Neuronal stem cell (in vitro differentiated cells): ENCODE results near the gene NRAS.

Experiments used
- DNase-seq: peaks from one replicate; pipeline ENCODE4 v3.0.0-alpha.2; 2013; ENCODE audit warnings: low spot score
- H2AFZ ChIP-seq: one replicate; pipeline ENCODE4 v1.6.1; 2013; ENCODE audit warnings: mild to moderate bottlenecking, low read length, inconsistent platforms
- H2AK5ac ChIP-seq: 2 replicates; pipeline ENCODE4 v1.6.1; 2013; ENCODE audit warnings: low read depth, mild to moderate bottlenecking, inconsistent platforms, low read length, moderate library complexity, mixed read lengths
- H2BK120ac ChIP-seq: 2 replicates; pipeline ENCODE4 v1.6.1; 2013; ENCODE audit warnings: low read depth, mild to moderate bottlenecking, inconsistent platforms, low read length, moderate library complexity, mixed read lengths
- H2BK12ac ChIP-seq: one replicate; pipeline ENCODE4 v1.6.1; 2013; ENCODE audit warnings: low read length, inconsistent platforms
- H2BK15ac ChIP-seq: 2 replicates; pipeline ENCODE4 v1.6.1; 2013; ENCODE audit warnings: mild to moderate bottlenecking, low read length, inconsistent platforms, mixed read lengths
- H2BK5ac ChIP-seq: one replicate; pipeline ENCODE4 v1.6.1; 2013; ENCODE audit warnings: inconsistent platforms, mild to moderate bottlenecking, low read length, moderate library complexity
- H3K14ac ChIP-seq: one replicate; pipeline ENCODE4 v1.6.1; 2013; ENCODE audit warnings: low read length, inconsistent platforms
- H3K18ac ChIP-seq: 2 replicates; pipeline ENCODE4 v1.6.1; 2013; ENCODE audit warnings: low read length, inconsistent platforms
- H3K23ac ChIP-seq: 2 replicates; pipeline ENCODE4 v1.6.1; 2013; ENCODE audit warnings: low read depth, mild to moderate bottlenecking, mixed read lengths, low read length, inconsistent platforms; ENCODE audit not compliant: poor library complexity
- H3K27ac ChIP-seq: replicated peaks from 3 replicates; pipeline ENCODE4 v1.5.1; 2013; ENCODE audit warnings: low read length, inconsistent platforms
- H3K27me3 ChIP-seq, 3 experiments: 2 replicates each; pipeline ENCODE4 v1.6.1; 2013; ENCODE audit warnings: low read length in 3 of 3, mild to moderate bottlenecking in 2 of 3, inconsistent platforms in 1 of 3, low read depth in 1 of 3, mixed read lengths in 1 of 3, moderate library complexity in 1 of 3; ENCODE audit not compliant: control insufficient read depth in 3 of 3, insufficient read depth in 3 of 3
- H3K36me3 ChIP-seq, 2 donors: replicated peaks in 1 of 2; 2 replicates each; pipeline ENCODE4 v1.6.1; 2013; ENCODE audit warnings: low read length in 2 of 2; ENCODE audit not compliant: control insufficient read depth in 2 of 2, insufficient read depth in 2 of 2
- H3K4ac ChIP-seq: 2 replicates; pipeline ENCODE4 v1.6.1; 2013; ENCODE audit warnings: inconsistent platforms, mild to moderate bottlenecking, low read length, moderate library complexity
- H3K4me1 ChIP-seq, 2 donors: 1 replicate in 1 of 2; 2 replicates in 1 of 2; pipeline ENCODE4 v1.6.1; 2013; ENCODE audit warnings: low read length in 2 of 2, low read depth in 1 of 2; ENCODE audit not compliant: control insufficient read depth in 2 of 2, insufficient read depth in 1 of 2
- H3K4me2 ChIP-seq: one replicate; pipeline ENCODE4 v1.6.1; 2013; ENCODE audit warnings: mild to moderate bottlenecking, low read length, inconsistent platforms; ENCODE audit not compliant: insufficient read depth, poor library complexity, severe bottlenecking
- H3K4me3 ChIP-seq, 2 donors: 2 replicates each; pipeline ENCODE4 v1.5.1; 2013; ENCODE audit warnings: low read length in 2 of 2, mild to moderate bottlenecking in 2 of 2, inconsistent platforms in 1 of 2, moderate library complexity in 1 of 2
- H3K79me1 ChIP-seq: one replicate; pipeline ENCODE4 v1.6.1; 2013; ENCODE audit warnings: low read depth, mild to moderate bottlenecking, inconsistent platforms, low read length, moderate library complexity
- H3K9ac ChIP-seq: one replicate; pipeline ENCODE4 v1.6.1; 2013; ENCODE audit warnings: mild to moderate bottlenecking, low read depth, low read length, inconsistent platforms; ENCODE audit not compliant: poor library complexity
- H3K9me3 ChIP-seq, 2 donors: replicated peaks in 1 of 2; 2 replicates each; pipeline versions ENCODE3 to v1.6.1; 2013; ENCODE audit warnings: low read length in 2 of 2, mild to moderate bottlenecking in 2 of 2, inconsistent platforms in 1 of 2, low read depth in 1 of 2, mixed read lengths in 1 of 2, moderate library complexity in 1 of 2; ENCODE audit not compliant: control insufficient read depth in 2 of 2, insufficient read depth in 1 of 2
- H4K8ac ChIP-seq: one replicate; pipeline ENCODE4 v1.6.1; 2013; ENCODE audit warnings: low read depth, mild to moderate bottlenecking, inconsistent platforms, low read length, moderate library complexity
- H4K91ac ChIP-seq: one replicate; pipeline ENCODE4 v1.6.1; 2013; ENCODE audit warnings: low read length, low read depth, mild to moderate bottlenecking, inconsistent platforms; ENCODE audit not compliant: poor library complexity
- WGBS, 2 donors: extraction: QIAGEN DNeasy Blood & Tissue Kit; methylation state at CpG; one replicate each; pipeline ENCODE4 v1.1.7; 2013; ENCODE audit warnings: missing lambda C conversion rate in 2 of 2, mixed read lengths in 1 of 2; ENCODE audit not compliant: insufficient read length in 2 of 2, insufficient replicate concordance in 1 of 2; ENCODE audit errors: extremely low coverage in 2 of 2; 5-methylcytosine and 5-hydroxymethylcytosine counted together

NRAS gene

GRCh38 chr1:114676115-114676514, 40.5 kb downstream of the NRAS start:
- Histone ChIP-seq H3K27me3 (peaks cover 0 to 76% (median 6%) of the 10 kb centered on the region in 3 experiments), H3K4ac (no peak overlapping the region), H3K36me3 (no peaks in the 10 kb centered on the region), H3K27ac (no peak overlapping the region), H2BK12ac (no peak overlapping the region), H3K4me3 (no peak overlapping the region), H3K23ac (no peak overlapping the region), H2BK120ac (no peak overlapping the region), H3K14ac (no peak overlapping the region), H3K9me3 (no peaks in the 10 kb centered on the region), H3K4me1 (no peaks in the 10 kb centered on the region), H2AFZ (no peak overlapping the region), H2AK5ac (no peak overlapping the region), H3K4me2 (no peak overlapping the region), H3K9ac (no peak overlapping the region), H2BK5ac (no peak overlapping the region), H4K91ac (no peak overlapping the region), H4K8ac (no peak overlapping the region), H2BK15ac (no peak overlapping the region), H3K18ac (no peak overlapping the region), H3K79me1 (no peaks in the 10 kb centered on the region)
- no CpG with 5 or more reads among the region's 1 CpG for WGBS, 2 donors
- DNase-seq: no peak

DNA sequence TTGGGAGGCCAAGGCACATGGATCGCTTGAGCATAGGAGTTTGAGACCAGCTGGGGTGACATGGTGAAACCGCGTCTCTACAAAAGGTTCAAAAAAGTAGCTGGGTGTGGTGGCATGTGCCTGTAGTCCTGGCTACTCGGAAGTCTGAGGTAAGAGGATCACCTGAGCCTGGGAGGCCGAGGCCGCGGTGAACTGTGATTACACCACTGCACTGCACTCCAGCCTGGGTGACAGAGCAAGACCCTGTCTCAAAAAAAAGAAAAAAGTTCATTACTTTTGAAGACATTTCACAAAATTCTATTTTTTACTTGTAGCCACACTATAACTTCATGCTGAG, 44.7 kb downstream of the NRAS start:
- no peak overlapping the region for H3K4me3 ChIP-seq
- no peak for DNase-seq
- no peak overlapping the region for H3K14ac ChIP-seq
- H3K23ac ChIP-seq: no peak overlapping the region
- H3K79me1 ChIP-seq: no peaks in the 10 kb centered on the region
- H3K27ac ChIP-seq: no peak overlapping the region
- no peak overlapping the region for H2AFZ ChIP-seq
- H3K18ac ChIP-seq: no peak overlapping the region
- no peak overlapping the region for H2BK5ac ChIP-seq
- H4K8ac ChIP-seq: no peak overlapping the region
- WGBS, 2 donors: no CpG with 5 or more reads among the region's 7 CpGs
- no peak overlapping the region for H4K91ac ChIP-seq
- no peak overlapping the region for H2BK120ac ChIP-seq
- H2BK12ac ChIP-seq: no peak overlapping the region
- no peak overlapping the region for H2AK5ac ChIP-seq
- no peaks in the 10 kb centered on the region for H3K9me3 ChIP-seq
- no peaks in the 10 kb centered on the region for H3K36me3 ChIP-seq
- peaks cover 0 to 4% of the 10 kb centered on the region in 2 donors for H3K4me1 ChIP-seq
- no peak overlapping the region for H2BK15ac ChIP-seq
- no peak overlapping the region for H3K9ac ChIP-seq
- no peak overlapping the region for H3K4ac ChIP-seq
- no peak overlapping the region for H3K4me2 ChIP-seq
- peaks cover 0 to 90% (median 18%) of the 10 kb centered on the region in 3 experiments for H3K27me3 ChIP-seq

GRCh38 chr1:114671011-114671938, 45.3 kb downstream of the NRAS start:
- no peak overlapping the region for H2BK15ac ChIP-seq
- no peak overlapping the region for H4K8ac ChIP-seq
- H3K4me3 ChIP-seq: no peak overlapping the region
- no peak overlapping the region for H3K14ac ChIP-seq
- no CpG with 5 or more reads among the region's 9 CpGs for WGBS, 2 donors
- no peak overlapping the region for H3K4ac ChIP-seq
- no peak overlapping the region for H3K4me2 ChIP-seq
- no peak overlapping the region for H2BK120ac ChIP-seq
- H3K4me1 ChIP-seq: peaks cover 0 to 4% of the 10 kb centered on the region in 2 donors
- H2BK12ac ChIP-seq: no peak overlapping the region
- H3K27me3 ChIP-seq: peaks cover 0 to 96% (median 18%) of the 10 kb centered on the region in 3 experiments
- H2BK5ac ChIP-seq: no peak overlapping the region
- H4K91ac ChIP-seq: no peak overlapping the region
- no peak overlapping the region for H2AK5ac ChIP-seq
- DNase-seq: no peak
- no peak overlapping the region for H3K18ac ChIP-seq
- no peaks in the 10 kb centered on the region for H3K79me1 ChIP-seq
- H3K27ac ChIP-seq: no peak overlapping the region
- H3K23ac ChIP-seq: no peak overlapping the region
- no peak overlapping the region for H3K9ac ChIP-seq
- H3K36me3 ChIP-seq: no peaks in the 10 kb centered on the region
- no peaks in the 10 kb centered on the region for H3K9me3 ChIP-seq
- H2AFZ ChIP-seq: no peak overlapping the region

DNA sequence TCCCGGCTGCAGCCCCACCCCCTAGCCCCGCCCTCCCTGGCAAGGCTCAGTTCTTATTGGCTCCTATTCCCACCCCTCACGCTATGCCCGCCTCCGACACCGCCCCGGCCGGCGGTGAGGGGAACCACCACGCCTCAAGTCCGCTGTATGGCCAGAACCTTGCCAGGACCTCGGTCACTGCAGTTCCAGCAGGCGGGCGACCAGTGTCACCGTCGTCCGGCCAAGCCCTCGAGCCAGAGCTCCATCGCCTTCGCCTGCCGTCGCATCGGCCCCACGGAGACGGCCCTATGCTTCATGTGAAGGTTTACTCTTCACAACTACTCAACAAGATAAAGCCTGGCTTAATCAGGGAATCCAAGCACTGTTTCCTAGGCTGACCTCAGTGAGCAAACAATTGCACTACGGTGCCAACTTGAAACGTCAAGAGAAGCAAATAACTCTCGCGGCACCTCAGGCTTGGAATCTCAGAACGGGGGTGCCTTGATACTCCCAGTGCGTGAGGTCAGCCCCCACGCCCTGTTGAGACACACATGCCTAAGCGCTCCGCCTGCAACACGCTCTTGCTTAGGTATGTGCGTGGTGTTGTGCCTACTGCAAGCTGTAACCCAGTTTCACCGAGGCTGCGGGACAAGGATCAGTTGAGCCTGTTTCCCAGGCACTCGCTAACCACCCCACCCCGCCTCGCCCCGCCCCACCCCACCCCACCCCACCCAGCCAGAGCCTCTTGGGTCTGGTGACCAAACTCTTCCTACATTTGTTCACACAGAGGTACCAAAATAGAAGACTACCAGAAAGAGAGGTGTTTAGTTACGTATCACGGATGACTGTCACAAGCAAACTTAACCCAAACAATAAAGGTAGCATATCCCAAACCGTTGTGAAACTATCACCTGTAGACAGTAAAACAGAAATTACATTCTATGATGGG, 46.2 kb downstream of the NRAS start:
- Histone ChIP-seq H3K4me1 (peaks cover 0 to 4% of the 10 kb centered on the region in 2 donors), H3K14ac (no peak overlapping the region), H3K4ac (no peak overlapping the region), H3K9me3 (no peaks in the 10 kb centered on the region), H2BK12ac (no peak overlapping the region), H4K8ac (no peak overlapping the region), H2AK5ac (no peak overlapping the region), H3K36me3 (no peaks in the 10 kb centered on the region), H3K79me1 (no peaks in the 10 kb centered on the region), H3K18ac (peak overlapping the region; percentile 24), H2AFZ (peak overlapping the region; percentile 98), H4K91ac (no peak overlapping the region), H3K27me3 (peaks cover 0 to 94% (median 18%) of the 10 kb centered on the region in 3 experiments), H3K9ac (peak overlapping the region; percentile 53), H2BK5ac (no peak overlapping the region), H3K23ac (peak overlapping the region; percentile 6), H3K4me3 (peak overlapping the region; percentile 56 to 84), H3K27ac (no peak overlapping the region), H2BK15ac (no peak overlapping the region), H2BK120ac (no peak overlapping the region), H3K4me2 (peak overlapping the region; percentile 94)
- DNase-seq: peak; percentile 84
- no CpG with 5 or more reads among the region's 45 CpGs for WGBS, 2 donors
